Islet of Langerhans (tissue), 1 donor: ENCODE measurements around the gene NKX6-2.
"Not testable (repeated sequence)": the region's sequence is repeated elsewhere in the genome, so short reads cannot be mapped to it uniquely, and the experiment has no call there.

ENCODE experiments used
- FAIRE-seq: peaks from one replicate; lab custom pipeline; 2011; peaks lifted over from hg19 to GRCh38; lab: Jason Lieb, UNC

Gene NKX6-2

GRCh38 chr10:132753596-132753995 is 32.4 kb downstream of the NKX6-2 start:
- no peak for FAIRE-seq

DNA sequence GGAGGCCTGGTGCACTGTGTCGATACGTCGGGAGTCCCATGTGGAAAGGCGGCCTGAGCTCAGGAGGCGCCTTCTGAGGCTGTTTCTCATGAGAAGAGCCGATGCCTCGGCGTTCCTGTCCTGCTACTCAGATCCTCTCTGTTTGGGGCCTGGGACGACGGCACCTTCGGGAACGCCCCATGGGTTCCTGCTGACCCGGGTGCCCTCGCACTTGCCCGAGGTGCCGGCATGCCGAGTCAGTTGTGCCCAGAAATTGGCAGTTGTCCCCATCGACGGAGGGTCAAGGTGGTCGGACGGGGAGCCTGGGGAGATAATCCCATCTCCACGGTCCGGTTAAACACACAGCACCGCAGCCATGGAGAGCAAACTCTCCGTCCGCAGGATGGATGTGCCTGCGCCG is 33.0 kb downstream of the NKX6-2 start:
- no peak for FAIRE-seq

DNA sequence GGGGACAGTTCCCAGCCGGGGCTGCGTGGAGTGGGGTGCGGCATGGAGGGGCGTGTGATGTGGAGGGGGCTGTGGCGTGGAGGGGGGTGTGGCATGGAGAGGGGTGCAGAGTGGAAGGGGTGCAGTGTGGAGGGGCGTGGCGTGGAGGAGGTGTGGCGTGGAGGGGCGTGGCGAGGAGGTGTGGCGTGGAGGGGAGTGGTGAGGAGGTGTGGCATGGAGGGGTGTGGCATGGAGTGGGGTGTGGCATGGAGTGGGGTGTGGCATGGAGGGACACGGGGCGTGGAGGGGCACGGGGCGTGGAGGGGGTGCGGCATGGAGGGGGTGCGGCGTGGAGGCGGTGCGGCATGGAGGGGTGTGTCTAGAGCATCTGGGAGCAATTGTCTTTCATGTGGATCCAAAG is 33.6 kb downstream of the NKX6-2 start:
- no peak for FAIRE-seq

DNA sequence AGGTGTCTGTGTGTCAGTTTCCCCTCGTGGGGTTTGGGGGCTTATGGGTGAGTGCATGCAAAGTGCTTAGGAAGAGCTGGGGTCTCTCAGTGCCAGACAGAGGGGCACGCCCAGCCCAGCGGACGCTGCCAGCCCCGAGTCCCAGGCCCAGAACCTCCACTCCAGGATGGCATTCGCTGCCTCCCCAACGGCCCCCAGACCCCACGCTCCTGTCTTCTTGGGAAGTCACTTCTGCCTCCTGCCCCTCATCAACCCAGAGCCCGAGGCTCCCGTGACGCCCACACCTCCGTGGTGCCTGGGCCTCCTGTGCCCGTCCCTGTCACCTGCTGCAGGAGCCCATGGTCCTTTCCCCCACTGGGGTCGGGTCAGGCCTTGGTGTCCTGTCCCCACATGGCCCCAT is 35.0 kb downstream of the NKX6-2 start:
- no peak for FAIRE-seq

GRCh38 chr10:132749371-132749795 is 36.6 kb downstream of the NKX6-2 start:
- no peak for FAIRE-seq

DNA sequence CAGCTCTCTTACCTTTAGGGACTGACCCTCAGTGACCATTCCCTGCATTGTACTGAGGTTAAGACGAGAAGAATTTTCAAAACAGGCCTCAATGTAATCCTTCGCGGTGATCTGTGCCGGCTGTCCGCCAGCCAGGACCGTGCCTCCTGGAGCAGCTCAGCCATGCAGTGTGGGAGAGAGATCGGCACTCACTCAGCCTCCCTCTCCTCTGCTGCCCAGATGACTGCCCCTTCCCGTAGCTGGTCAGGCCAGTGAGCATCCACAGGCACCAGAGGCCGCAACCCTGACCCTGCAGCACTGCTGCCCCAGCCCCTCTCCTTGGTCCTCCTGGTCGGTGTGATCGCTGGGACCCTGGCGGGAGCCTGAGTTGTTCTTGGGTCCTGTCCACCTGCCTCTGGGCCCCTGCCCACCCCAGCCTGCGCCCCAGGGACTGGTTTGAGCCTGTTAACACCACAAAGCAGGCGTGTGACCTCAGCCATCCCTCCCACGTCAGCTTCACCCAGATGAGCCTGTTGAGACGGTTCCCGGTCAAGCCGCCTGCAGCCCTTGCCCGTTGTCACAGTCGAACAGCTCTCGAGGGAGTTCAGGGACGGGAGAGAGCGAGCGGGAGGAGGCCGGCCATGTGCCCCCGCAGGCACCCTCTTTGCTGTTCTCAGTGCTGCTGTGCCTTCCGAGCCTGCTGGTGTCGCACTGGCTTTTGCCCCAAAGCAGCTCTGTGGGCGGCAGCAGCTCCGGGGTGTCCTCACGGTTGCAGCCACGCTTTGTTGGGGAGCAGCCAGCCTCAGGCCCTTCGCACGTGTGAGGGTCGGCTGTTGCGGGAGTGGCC is 37.2 kb downstream of the NKX6-2 start:
- no peak for FAIRE-seq

DNA sequence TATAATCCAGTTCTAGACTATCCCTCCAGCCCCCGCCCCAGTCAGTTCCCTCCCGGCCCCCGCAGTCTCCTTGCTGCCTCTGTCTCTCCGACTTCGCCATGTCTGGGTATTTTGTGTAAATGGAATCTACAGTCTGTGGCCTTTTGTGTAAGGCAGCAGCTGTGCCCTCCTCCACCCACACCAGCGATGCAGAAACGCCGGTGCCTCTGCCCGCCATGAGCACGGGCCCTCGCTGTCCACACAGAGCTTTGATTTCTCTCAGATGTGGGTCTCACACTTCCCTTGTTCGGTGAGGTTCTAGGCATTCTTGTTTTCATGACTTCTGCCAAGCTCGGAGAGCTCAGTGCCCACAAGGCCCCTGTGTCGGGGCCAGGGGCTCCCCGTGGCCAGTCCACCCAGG is 37.8 kb downstream of the NKX6-2 start:
- FAIRE-seq = no peak

DNA sequence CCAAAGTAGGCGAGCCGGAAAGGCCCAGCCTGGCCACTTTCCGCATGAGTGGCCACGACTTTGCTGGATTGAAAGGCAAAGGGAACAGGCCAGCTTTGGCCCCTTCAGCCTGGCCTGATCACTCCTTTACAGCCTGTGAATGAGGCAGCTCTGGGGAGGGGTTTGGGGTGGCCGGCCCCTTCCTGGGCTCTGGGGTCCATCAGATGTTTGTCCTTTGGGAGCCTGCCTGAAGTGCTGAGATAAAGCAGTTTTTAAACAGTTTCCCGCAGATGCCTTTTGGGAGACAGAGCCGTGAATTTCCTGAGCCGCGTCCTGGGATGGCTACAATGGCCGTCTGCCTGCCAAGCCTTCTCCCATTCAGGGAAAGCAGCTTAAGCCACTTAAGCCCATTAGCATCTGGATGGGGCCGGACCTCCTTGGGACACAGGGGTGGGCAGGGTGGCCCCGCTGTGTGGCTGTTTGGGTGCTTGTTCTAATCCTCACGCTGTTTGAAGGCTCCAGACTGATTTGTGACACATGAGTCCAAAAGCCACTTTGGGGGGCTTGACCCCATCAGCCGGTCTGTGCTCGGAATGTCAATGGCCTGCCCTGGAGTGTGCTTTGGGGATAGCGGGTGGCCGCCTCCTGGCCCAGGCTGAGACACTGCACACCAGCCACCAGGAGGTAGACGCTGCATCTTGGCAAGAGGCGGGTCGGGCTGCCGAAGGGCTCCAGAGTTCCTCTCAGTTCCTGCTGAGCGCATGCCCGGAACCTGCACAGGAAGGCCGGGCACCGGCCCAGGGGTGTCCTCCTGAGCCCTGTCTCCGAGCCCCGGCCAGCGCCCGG is 38.9 kb downstream of the NKX6-2 start:
- FAIRE-seq = no peak

- no peak for FAIRE-seq
Observed at GRCh38 chr10:132746386-132746785, 39.6 kb downstream of the NKX6-2 start.

GRCh38 chr10:132745971-132746370 is 40.0 kb downstream of the NKX6-2 start:
- FAIRE-seq = no peak

- FAIRE-seq = no peak
Observed at GRCh38 chr10:132745511-132745910, 40.4 kb downstream of the NKX6-2 start.

DNA sequence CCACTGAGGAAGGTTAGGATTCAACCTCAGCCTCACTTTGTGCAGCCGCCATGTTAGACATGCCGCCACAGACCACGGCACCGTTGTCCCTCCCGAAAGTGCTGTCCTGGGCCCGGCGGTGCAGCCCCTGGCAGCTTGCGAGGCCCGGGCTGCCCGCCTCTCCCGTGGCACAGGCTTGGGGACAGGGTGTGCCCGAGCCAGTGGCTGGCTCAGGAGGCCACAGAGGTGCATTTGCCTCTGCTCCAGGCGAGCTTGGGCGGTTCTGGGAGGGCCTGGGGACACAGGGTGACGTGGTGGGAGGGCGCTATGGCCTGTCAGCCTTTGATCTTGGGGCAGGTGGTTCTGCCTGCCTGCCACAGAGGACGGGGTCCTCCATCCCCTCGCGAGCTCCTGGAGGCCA is 41.1 kb downstream of the NKX6-2 start:
- FAIRE-seq = no peak

GRCh38 chr10:132743925-132744490 is 41.9 kb downstream of the NKX6-2 start:
- FAIRE-seq = no peak

GRCh38 chr10:132743196-132743924 is 42.6 kb downstream of the NKX6-2 start:
- not testable (repeated sequence) for FAIRE-seq

GRCh38 chr10:132742837-132743194 is 43.1 kb downstream of the NKX6-2 start:
- no peak for FAIRE-seq

DNA sequence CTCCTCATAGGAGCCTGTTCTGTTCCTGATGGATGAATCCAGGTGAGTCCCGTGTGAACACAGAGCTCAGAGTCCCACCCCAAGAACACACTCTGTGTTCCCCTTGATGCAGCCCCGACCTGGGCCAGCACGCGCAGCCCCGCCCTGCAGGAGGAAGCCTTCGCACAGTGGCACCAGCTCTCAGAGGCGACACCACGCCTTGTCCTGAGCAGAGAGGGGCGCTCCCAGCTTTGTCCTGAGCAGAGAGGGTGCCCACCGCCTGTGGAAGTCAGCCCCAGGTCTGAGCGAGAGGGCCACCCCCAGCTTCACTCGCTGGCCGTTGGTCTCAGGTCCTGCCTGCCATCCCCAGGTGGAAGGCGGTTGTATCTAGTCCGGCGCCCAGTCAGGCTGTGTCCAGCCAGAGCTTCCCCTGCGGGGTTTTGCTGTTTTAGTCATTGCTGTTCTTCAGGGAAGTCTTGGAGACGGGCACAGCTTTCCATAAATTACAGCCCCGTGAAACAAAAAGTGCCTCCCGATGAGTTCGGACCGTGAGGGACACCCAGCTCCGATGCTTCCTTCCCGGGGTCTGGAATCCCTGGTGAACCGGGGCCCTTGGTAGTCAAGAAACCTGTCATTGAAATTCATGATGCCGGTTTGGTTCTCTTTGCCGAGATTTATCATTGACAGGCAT is 43.6 kb downstream of the NKX6-2 start:
- FAIRE-seq = no peak

GRCh38 chr10:132740588-132740987 is 45.4 kb downstream of the NKX6-2 start:
- no peak for FAIRE-seq

DNA sequence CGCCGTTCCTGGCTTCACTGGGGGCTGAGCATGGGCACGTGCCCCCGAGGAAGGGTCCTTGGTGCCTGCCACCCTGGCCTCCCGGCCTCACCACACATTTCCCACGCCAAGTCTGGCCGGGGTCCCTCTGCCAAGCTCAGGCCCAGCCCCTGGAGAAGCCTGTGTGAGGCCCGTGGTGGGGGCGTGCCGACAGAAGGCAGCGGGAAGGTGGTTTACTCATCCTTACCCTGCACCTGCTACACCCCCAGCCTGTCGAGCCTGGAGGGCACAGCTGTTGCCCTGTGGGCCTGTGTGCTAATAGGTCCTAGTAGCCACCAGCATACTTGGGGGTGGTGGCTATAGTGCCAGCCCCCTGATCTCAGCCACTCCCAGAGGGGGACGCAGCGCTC is 46.7 kb downstream of the NKX6-2 start:
- no peak for FAIRE-seq

GRCh38 chr10:132738454-132739224 is 47.3 kb downstream of the NKX6-2 start:
- FAIRE-seq = no peak

- no peak for FAIRE-seq
Observed at GRCh38 chr10:132737390-132738048, 48.4 kb downstream of the NKX6-2 start.

DNA sequence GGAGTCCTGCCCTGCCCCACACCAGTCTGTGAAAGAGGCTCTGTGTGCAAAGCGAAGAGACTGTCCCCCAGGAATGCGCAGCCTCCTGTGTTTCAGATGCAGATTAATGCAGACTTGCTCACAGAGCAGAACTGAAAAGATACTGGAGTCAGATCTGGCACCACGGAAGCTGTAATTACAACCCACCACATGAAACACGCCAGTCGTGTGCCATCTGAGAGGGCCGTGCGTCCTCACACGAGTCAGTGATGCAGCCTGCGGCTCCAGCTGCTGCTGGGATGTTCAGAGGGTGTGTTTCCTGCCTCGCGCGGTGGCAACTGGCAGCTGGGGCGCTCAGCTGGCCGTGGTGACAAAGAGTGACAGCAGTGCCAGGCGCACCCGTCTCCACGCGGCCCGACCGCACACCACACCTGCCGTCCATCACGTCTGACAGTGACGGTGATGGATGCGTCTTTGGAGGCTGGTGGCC is 50.0 kb downstream of the NKX6-2 start:
- no peak for FAIRE-seq
